Measurements from ENCODE around the gene ACTR8.
"Not testable (repeated sequence)": the region's sequence is repeated elsewhere in the genome, so short reads cannot be mapped to it uniquely, and the experiment has no call there.

Gene ACTR8, protein sequence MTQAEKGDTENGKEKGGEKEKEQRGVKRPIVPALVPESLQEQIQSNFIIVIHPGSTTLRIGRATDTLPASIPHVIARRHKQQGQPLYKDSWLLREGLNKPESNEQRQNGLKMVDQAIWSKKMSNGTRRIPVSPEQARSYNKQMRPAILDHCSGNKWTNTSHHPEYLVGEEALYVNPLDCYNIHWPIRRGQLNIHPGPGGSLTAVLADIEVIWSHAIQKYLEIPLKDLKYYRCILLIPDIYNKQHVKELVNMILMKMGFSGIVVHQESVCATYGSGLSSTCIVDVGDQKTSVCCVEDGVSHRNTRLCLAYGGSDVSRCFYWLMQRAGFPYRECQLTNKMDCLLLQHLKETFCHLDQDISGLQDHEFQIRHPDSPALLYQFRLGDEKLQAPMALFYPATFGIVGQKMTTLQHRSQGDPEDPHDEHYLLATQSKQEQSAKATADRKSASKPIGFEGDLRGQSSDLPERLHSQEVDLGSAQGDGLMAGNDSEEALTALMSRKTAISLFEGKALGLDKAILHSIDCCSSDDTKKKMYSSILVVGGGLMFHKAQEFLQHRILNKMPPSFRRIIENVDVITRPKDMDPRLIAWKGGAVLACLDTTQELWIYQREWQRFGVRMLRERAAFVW

DNA sequence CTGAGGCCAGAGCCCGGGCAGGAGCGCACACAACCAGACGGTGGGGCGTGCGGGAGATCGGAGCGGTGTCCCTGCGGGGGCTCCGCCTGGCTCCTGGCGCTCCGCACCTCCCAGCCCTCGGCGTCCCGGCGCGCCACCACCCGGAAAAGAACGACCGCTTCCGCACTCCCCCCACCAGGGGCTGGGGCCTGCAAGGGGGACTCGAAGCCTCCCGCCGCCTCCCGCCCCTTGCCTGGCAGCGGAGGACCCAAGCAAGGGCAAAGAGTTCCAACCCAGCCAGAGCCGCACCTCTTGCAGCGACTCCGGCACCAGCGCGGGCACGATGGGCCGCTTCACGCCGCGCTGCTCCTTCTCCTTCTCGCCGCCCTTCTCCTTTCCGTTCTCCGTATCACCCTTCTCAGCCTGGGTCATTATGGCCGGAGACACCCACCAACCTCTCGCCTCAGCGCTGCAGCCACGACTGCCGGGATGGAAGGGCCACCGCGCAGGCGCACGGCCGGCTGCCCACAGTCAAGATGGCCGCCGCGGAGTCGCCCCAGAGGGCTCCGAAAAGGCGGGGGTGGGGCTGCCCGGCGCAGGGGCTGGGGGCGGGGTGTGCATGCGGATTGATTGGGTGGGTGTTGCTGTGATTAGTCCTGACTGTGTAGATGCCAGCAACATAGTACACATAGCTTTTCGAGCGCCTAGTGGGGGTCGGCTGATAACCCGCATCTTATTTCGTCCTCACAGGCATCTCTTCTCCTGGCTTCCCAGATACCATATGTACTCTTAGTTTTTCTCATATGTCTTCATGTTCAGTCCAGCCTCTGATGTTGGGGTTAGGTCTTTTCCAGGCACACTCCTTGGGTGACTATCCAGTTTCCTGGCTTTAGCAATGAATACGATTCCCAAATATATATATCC lies at the start of gene ACTR8:
Gene ACTR8 (minus strand): TSS at position 462 of the 903 bp plus-strand sequence. CDS start 51 bp downstream, at position 411.
- in situ Hi-C loops (cut with MboI; ENCODE audit: low sequenced_read_pairs) = no loop called here

DNA sequence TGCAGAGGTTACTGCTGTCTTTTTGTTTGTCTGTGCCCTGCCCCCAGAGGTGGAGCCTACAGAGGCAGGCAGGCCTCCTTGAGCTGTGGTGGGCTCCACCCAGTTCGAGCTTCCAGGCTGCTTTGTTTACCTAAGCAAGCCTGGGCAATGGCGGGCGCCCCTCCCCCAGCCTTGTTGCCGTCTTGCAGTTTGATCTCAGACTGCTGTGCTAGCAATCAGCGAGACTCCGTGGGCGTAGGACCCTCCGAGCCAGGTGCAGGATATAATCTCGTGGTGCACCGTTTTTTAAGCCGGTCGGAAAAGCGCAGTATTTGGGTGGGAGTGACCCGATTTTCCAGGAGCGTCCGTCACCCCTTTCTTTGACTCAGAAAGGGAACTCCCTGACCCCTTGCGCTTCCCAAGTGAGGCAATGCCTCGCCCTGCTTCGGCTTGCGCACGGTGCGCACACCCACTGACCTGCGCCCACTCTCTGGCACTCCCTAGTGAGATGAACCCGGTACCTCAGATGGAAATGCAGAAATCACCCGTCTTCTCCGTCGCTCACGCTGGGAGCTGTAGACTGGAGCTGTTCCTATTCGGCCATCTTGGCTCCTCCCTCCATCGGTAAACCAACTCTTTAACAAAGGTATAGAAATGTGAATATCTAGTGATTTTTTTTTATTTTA lies 45.4 kb upstream of the ACTR8 start:
- in situ Hi-C loops (cut with MboI; ENCODE audit: low sequenced_read_pairs) = not testable (repeated sequence)

DNA sequence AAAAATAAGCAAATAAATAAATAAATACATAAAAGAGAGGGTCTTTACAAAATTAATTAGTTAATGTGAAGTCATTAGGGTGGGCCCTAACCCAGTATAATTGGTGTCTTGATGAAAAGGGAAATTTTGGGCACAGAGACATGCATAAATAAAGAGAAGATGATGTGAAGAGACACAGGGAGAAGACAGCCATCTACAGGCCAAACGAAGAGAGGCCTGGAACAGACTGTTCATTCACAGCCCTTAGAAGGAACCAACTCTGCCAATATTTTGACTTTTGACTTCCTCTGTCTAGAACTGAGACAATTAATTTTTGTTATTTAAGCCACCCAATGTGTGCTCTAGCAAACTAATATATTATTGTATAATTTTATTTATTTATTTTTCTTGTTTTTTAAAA lies 39.3 kb upstream of the ACTR8 start:
- in situ Hi-C loops (cut with MboI; ENCODE audit: low sequenced_read_pairs) = no loop called here

DNA sequence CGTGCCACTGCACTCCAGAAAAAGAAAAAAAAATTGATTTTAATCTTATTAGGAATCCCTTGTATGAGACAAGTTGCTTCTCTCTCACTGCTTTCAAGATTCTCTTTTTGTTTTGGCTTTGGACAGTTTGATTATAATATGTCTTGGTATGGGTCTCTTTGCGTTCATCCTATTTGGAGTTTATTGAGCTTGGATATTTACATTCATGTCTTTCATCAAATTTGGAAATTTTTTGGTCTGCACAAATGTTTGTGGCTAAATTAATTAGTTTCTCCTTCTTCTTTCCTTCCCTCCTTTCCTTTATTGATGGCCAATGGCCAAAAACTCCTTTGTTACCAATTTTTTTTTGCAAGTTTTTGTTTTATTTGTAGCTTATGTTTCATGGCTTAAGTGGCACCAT lies 37.8 kb upstream of the ACTR8 start:
- in situ Hi-C loops (cut with MboI; ENCODE audit: low sequenced_read_pairs) = no loop called here

DNA sequence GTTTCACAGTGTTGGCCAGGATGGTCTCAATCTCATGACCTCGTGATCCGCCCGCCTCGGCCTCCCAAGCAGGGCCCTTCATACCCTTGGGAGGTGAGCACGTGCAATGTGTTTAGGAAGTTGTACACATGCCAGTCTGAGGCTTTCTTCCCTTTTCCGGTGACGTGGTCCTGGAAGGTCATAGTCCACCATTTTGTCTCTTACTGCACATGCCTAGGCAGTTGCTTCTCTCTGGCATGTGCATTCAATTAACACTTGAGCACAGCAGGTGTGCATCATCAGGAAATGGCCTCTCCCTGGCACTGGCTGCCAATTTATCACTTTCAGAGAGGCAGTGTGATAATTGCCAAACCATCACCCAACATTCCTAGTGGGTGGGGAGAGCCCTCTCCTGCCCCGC lies 31.4 kb upstream of the ACTR8 start:
- in situ Hi-C loops (cut with MboI; ENCODE audit: low sequenced_read_pairs) = no loop called here

DNA sequence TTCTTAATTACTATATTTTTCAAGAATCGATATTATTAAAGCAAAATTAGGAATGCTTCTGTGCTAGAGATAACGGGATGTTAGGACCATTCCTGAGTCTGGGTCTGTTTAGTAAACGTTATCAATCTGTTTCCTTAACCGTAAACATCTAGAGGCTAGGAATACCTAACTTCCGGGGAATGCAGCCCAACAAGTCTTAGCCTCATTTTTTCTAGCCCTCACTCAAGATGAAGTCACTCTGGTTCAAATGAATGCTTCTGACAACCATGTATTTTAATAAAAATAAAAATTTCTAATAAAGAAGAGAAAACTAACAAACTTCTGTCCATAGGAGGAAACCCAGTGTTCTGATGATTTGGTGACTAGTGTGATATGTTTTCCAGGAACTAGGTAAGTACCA lies 20.8 kb upstream of the ACTR8 start:
- in situ Hi-C loops (cut with MboI; ENCODE audit: low sequenced_read_pairs) = no loop called here

DNA sequence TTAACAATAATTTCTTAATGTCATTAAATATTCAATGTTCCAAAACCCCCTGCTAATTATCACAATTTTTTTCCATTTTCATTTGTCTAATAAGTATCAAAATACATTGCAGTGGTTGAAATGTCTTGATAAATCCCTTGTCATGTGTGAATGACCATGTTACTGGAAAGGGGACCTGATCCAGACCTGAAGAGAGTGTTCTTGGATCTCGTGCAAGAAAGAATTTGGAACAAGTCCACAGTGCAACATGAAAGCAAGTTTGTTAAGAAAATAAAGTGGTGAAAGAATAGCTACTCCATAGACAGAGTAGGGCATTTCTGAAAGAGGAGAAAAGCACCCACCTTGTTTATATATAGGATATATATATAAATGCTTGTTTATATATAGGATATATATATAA lies 20.1 kb upstream of the ACTR8 start:
- in situ Hi-C loops (cut with MboI; ENCODE audit: low sequenced_read_pairs) = no loop called here

DNA sequence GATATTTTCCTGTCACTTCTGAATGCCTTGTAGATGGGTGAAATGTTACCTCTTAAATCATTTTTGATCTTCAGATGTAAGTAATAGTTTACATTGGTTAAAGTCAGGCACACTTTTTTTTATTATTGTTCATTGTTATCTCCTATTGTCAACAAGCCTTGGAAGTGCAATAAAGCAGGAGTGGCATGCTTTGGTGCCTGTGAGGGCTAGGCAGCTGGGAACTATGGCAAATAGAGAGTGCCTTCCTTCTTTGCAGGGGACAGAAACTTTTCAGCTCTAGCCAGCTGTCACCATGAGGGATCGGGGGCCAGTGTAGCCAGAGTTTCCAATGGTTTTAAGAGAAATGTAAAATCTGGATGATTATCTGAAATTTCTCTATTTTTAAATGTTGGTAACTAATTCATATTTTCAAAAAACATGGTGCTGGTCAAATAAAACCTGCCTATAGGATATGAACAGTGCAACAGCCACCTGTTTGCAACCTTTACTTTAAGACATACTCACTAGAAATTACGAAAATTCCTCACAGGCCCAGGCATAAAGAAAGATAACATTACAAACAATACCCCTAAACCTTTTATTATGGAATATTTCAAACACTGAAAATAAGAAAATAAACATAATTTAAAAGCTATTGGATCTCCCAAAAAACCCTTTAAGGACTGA lies 18.8 kb upstream of the ACTR8 start:
- in situ Hi-C loops (cut with MboI; ENCODE audit: low sequenced_read_pairs) = no loop called here

DNA sequence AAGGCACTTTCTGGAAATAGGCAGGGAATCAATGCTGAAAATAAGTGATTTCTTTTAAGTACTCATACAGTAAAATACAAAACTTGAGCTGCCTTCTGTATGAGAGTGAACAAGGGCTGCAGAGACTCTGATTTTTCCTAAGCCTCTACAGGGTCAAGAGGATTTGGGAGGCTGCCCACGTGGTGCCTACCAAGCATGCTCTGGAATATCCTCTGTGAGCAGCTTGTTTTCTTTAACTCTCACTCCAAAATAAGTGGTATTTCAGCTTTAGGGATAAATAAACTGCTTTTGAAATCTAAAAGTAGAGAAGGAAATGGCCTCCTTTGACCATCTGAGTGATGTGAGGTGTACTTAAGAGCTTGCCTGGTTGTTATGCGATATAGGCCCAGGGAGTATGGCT lies 17.8 kb upstream of the ACTR8 start:
- in situ Hi-C loops (cut with MboI; ENCODE audit: low sequenced_read_pairs) = no loop called here

DNA sequence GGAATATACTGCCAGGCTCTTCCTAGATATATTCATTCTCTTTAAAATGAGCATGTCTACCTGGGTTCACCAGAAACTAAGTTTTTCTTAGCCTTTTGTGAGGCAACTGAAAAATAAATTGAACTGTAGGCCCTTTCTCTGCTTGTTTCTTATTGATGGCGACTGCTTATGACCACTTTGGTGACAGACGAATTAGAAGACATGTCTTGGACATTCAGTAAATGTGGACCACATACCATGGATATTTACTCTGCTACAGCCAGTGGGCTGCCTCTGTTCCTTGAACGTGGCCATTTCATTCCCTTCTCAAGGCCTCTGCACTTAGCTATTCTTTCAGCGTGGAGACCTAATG lies 10.3 kb upstream of the ACTR8 start:
- in situ Hi-C loops (cut with MboI; ENCODE audit: low sequenced_read_pairs) = no loop called here

DNA sequence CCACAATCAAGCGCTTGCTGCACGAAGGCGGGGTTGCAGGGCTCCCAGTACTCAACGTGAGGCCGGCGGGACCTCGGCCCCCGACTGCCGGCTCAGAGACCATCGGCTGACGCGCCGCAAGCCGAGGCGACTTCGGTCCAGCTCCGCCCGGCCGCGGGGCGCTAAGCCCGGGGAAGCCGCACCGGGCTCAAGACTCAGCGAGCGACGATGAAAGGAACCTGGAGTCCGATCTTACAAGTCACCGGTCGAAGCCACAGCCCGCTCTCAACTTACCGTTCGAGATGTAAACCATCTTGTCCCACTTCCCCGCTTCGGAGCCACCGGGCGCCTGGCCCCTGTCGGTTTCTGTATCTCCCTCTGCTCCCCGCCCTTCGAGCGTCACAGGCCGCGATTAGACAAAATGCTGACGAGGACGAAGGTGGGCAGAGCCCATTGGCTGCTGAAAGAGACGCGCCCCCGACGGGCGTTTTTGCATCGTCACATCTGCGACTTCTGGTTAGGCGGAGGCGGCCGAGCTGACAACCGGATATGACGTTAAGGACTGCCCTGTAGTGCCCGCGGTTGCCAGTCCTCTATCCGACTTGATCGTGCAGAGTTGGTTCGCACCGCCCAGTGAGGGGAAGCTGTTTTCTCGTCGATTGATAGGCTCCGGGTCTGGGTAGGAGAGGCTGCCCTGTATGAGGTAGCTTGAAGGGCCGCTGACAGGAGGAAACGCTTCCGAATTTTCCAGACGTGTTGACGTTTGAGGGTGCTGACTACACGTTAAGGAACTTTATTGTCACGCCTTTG lies 9.7 kb upstream of the ACTR8 start, which contains the start of gene SELENOK:
Gene SELENOK (minus strand): TSS at position 363 of the 789 bp plus-strand sequence.
- in situ Hi-C loops (cut with MboI; ENCODE audit: low sequenced_read_pairs) = no loop called here

DNA sequence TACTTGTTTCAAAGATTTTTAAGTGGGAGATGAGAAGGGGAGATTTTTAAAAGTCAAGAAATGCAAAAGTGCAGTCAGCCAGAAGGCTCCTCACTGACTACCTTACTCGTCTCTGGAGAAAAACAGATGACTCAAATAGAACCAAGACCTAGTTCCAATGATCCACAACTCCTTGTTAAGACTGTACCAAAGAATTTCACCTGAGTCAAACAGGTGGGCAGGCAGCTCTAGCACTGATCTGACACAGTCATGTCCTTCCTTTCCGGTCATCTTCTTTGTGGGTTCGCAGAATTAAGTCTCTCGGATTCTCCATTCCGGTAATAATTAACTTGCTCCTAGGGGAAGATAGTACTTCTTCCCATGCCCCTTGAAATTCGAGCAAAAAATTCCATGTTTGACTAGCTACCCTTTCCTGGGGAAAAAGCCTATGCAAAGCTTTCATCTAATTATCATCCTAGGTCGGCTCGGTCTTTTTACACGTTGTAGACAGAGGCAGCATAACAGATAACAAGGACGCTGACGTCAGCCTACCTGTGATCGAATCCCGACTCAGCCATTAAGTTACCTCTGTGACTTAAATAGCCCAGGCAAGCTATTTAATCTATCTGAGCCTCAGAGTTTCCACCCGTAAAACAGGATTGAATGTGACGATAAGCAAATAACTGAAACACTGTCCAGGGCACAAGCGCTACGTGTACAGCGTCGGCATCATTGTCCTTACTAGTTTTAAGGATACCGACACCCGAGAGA lies 8.9 kb upstream of the ACTR8 start:
- in situ Hi-C loops (cut with MboI; ENCODE audit: low sequenced_read_pairs) = no loop called here

DNA sequence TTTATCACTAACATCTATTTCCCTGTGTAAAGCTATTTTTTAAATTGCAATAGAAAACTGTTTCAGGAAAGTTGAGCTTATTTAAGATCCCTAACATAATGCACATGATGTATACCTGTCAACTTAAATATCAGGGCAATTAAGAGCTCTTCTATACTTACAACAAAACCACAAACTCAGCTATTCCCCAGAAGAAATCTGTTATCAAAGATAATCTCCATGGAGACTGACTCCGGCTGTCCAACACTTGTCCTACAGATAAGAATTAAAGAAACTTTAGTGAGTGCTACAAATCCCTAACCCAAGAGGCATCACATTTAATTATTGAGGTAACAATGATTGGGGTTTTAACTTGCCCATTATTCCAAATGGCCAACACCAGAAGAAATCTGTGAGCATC lies 6.3 kb upstream of the ACTR8 start:
- in situ Hi-C loops (cut with MboI; ENCODE audit: low sequenced_read_pairs) = no loop called here

DNA sequence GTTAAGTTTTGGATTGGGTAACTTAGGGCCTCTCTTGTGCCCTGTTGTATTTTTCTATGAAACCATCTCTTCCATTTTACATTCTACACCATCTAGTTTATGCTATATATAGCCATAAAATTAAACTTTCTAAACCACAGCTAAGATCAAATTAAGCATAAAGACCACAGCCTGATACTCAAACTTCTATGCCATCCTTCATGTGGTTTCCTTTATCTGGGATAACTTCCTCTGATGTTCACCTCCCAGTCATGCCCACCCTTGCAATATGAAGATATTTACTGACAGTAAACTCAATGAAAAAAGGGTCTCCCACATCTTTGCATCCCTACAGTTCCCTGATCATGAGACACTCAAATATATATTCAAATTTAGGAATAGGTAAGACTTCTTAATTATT lies 5.5 kb upstream of the ACTR8 start:
- in situ Hi-C loops (cut with MboI; ENCODE audit: low sequenced_read_pairs) = no loop called here

DNA sequence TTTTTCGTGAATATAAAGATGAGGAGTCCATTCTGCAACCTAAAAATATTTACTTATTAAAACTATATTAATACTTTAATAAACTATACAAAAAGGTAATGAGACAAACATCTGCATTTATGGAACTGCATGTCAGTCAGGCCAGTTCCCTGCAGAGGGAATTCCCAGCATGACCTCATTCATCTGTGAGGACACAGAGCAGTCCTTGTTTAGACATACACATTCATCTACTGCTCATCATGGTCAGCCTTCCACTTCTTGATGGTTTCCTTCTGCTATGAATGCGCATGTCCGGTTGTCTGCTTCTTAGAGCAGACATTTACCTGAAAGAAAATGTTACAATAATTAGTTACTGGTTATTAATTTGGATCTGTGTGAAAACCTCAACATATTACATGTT lies 3.3 kb upstream of the ACTR8 start:
- in situ Hi-C loops (cut with MboI; ENCODE audit: low sequenced_read_pairs) = no loop called here

DNA sequence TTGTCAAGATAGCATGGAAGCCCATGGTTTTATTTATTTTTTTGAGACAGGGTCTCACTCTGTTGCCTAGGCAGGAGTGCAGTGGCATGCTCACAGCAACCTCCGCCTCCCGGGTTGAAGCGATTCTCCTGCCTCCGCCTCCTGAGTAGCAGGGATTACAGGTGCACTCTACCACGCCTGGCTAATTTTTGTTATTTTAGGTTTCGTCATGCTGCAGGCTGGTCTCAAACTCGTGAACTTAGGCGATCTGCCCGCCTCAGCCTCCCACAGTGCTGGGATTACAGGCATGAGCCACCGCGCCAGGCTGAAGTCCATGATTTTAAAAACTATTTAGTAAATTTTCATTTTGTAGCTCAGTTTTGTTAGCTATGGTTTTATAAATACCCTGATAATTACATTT lies 2.7 kb upstream of the ACTR8 start:
- in situ Hi-C loops (cut with MboI; ENCODE audit: low sequenced_read_pairs) = no loop called here

DNA sequence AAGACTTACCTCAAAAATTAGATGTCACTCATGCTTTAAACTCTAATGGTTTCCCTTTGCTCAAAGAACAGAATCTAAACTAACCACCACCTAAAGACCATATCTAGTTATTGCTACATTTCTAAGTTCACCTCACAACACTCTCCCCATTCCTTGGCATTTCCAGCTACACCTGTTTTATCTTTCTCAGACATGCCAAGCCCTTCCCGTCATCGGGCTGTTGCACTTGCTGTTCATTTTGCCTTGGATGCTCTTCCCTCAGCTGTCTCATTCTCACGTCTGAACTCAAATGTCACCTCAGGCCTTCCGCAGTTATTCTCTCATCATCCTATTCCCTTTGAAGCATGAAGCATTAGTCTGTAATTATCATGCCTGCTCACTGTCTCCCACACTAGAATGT lies 1.1 kb upstream of the ACTR8 start:
- in situ Hi-C loops (cut with MboI; ENCODE audit: low sequenced_read_pairs) = no loop called here

DNA sequence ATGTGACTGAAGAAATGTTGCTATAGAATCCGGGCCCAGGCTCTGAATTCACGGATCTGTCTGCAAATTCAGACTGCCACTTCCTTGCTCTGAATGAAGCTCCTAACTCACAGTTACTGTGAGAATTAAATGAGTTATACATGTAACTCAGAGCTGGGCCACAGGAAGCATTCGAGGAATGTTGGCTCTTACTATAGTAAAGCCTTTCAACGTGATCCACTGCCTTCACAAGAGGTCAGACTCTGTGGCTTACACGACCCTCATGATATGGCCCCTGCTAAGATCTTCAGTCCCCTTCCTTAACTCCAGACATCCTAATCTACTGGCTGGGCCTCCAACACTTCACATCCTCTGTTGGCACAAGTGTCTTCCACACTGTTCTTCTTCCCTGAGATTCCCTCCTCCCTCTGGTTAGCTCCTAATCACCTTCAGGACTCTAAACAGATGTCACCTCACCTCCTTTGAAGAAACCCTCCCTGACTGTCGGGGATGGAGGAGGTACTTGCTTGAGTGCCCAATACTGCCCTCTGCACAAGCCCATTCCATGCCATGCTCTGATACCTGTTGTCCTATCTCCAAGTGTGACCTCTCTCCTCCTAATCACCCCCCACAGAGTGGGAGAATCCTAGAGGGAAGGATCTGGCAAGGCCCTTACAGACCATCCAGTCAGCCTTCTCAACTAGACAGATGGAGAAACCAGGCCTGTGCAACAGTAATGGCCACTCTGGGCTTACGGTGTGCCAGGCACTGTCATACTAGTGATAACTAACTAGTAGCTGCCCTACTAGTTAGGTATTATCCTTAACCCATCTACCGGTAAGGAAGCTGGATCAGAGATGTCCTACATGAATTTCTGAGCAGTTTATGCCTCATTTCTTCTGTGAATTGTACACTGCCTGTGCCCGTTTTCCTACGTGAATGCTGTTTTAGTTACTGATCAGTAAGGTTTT lies 1.3 kb downstream of the ACTR8 start:
- in situ Hi-C loops (cut with MboI; ENCODE audit: low sequenced_read_pairs) = no loop called here
